Kidney epithelial cell (primary cell): Measurements from ENCODE around the gene COL18A1. TPM values are rescaled to one million over a fixed set of nuclear protein-coding genes. Genes with fewer than 3 reads are reported as not detected.

Experiments used
- DNase-seq: peaks from one replicate; pipeline ENCODE4 v3.0.0-alpha.2; 2010; ENCODE audit warnings: low read depth
- H3K27me3 ChIP-seq: 2 replicates; pipeline ENCODE4 v1.6.0; 2011; ENCODE audit warnings: low read length; ENCODE audit not compliant: control insufficient read depth, insufficient read depth
- H3K36me3 ChIP-seq: 2 replicates; pipeline ENCODE4 v1.5.1; 2011; ENCODE audit warnings: low read length; ENCODE audit not compliant: control insufficient read depth, insufficient read depth
- H3K4me3 ChIP-seq: 2 replicates; pipeline ENCODE4 v1.5.1; 2011; ENCODE audit warnings: low read depth, mild to moderate bottlenecking, control low read depth, low read length
- CTCF ChIP-seq: IDR thresholded peaks from 2 replicates; pipeline ENCODE4 v1.5.1; 2011; ENCODE audit warnings: mild to moderate bottlenecking, moderate library complexity, low read length, control low read depth, inconsistent platforms; ENCODE audit not compliant: insufficient read depth, poor library complexity, severe bottlenecking
- total RNA-seq: library from RNA; depleted of rRNA; stranded (reverse); fragments of >200 nt; gene quantifications from 2 replicates; pipeline ENCODE4 v1.2.3, GENCODE V29; 2015

COL18A1 gene
- total RNA-seq, 1 donor from 2014 or later: 808 TPM

GRCh38 chr21:45371655-45372054 is 33.3 kb upstream of the COL18A1 start:
- no peaks in the 10 kb centered on the region for H3K27me3 ChIP-seq
- H3K4me3 ChIP-seq: no peak overlapping the region
- TF ChIP-seq CTCF: no peak
- H3K36me3 ChIP-seq: no peaks in the 10 kb centered on the region
- DNase-seq: no peak

- Histone ChIP-seq H3K4me3 (no peak overlapping the region), H3K36me3 (no peaks in the 10 kb centered on the region), H3K27me3 (no peaks in the 10 kb centered on the region)
- no peak for TF ChIP-seq CTCF
- DNase-seq: peak; percentile 80
Measured at GRCh38 chr21:45372732-45373355, 32.1 kb upstream of the COL18A1 start.

- Histone ChIP-seq H3K4me3 (no peak overlapping the region), H3K36me3 (no peaks in the 10 kb centered on the region), H3K27me3 (no peaks in the 10 kb centered on the region)
- no peak for TF ChIP-seq CTCF
- DNase-seq: no peak
Measured at GRCh38 chr21:45373991-45374816, 30.8 kb upstream of the COL18A1 start.

- Histone ChIP-seq H3K27me3 (no peaks in the 10 kb centered on the region), H3K36me3 (no peaks in the 10 kb centered on the region), H3K4me3 (no peak overlapping the region)
- no peak for DNase-seq
- TF ChIP-seq CTCF: no peak
Measured at GRCh38 chr21:45374826-45375455, 30.0 kb upstream of the COL18A1 start.

- no peak for DNase-seq
- no peak for TF ChIP-seq CTCF
- no peak overlapping the region for H3K4me3 ChIP-seq
- H3K27me3 ChIP-seq: no peaks in the 10 kb centered on the region
- H3K36me3 ChIP-seq: no peaks in the 10 kb centered on the region
Measured at GRCh38 chr21:45376459-45377324, 28.3 kb upstream of the COL18A1 start.
